ENCODE results near the gene CYP26A1.

- TF ChIP-seq CTCF (IDR thresholded peaks at IDR 0.05) (no peak), POLR2AphosphoS5 (IDR thresholded peaks at IDR 0.05) (no peak), POLR2A (IDR thresholded peaks at IDR 0.05) (no peak), EP300 (IDR thresholded peaks at IDR 0.05) (no peak)
Measured at GRCh38 chr10:93091960-93092359, 18.3 kb downstream of the CYP26A1 start.

Data from suprapubic skin (tissue), 4 donors.